ENCODE measurements around the gene TPH1. TPM values are rescaled to one million over a fixed set of nuclear protein-coding genes. Genes with fewer than 3 reads are reported as not detected.

TPH1 gene
- 0.06 and 5.6 TPM in 2 replicates for total RNA-seq (2014; rRNA removed; shearing (Covaris generic))

DNA sequence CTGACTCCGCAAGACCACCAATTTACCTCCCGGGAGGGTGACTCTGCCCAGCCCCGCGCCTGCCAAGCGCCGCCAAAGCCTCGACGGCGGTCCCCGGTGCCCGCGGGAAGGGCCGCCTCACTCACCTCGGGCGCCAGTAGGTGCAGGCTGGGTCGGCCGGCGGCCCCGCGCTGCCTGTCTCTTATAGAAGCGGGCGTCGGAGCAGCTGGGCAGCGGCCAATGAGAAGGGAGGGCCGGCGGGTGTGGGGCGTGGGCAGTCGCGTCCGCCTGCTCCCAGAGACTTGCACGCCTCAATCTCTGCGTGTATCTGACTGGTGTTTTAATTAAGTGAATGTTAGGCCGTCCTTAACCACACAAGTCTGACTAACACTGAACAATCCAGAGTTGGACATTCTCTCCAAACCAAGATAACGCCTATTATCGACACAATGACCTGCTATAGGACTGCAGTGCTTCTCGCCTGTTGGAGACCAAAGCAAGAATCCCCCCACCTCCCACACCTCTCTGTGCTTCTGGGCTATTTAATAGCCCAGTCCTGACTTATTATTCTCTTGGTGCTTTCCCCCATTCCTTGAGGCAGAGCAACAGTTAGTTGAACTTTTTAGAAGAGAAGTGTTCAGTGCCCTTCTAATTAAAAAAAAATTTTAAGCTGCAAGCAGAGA, at the start of gene TPH1:
Gene TPH1 (minus strand): TSS at position 154 of the 662 bp plus-strand sequence. CDS start 5,507 bp downstream, outside the sequence.
- DNase-seq (ENCODE audit: low read depth): peak; percentile 79

DNA sequence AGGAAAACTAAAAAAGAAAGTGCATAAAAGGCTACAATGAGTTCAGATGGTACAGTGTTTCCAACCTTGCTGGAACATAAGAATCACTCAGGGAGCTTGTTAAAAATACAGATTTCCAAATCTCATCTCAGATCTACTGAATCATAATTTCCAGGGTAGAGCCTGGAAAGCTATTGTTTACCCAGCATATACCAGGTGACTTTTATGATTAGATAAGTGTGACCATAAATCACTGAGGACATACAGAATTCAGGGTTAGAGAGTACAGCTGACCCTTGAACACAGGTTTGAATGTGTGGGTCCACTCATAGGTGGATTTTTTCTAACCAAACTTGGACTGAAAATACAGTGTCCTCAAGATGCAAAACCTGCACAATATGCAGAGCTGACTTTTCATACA, 47.9 kb upstream of the TPH1 start:
- no peak for DNase-seq (ENCODE audit: low read depth)

DNA sequence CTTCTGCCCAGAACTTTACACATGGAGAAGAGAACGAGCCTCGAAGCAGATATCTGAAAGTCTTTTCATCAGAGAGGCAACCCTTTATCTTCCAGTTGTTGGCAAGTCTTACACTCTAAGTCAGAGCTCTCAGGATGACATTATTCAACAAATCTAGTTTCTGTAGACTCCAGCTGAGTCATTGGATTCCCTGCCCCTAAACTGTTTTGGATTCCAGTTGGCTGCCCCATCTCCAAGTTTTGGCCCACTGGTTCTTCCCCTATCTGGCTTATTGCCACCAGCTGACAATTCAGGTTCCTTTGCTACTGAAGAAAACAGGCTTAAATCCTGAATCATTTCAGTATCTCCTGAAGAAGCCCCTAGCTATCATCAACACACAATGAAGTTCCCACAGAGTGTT, 45.7 kb upstream of the TPH1 start:
- no peak for DNase-seq (ENCODE audit: low read depth)

DNA sequence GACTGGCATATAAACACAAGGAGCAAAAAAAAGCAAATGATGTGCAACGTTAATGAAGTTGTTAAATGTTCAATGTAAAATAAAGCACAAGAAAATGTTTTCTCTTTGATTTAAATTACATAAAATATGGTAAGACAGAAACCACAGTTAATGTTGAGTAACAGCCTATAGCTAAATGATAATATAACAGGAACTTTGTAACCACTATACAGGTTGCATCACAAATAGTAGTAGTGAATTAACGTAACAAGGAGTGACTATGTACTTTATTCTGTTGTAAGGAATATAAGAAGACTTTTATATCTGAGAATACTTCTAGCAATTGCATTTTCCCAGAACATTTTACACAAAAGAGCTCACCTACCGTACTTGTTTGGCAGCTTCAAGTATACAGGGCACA, 42.9 kb upstream of the TPH1 start:
- no peak for DNase-seq (ENCODE audit: low read depth)

DNA sequence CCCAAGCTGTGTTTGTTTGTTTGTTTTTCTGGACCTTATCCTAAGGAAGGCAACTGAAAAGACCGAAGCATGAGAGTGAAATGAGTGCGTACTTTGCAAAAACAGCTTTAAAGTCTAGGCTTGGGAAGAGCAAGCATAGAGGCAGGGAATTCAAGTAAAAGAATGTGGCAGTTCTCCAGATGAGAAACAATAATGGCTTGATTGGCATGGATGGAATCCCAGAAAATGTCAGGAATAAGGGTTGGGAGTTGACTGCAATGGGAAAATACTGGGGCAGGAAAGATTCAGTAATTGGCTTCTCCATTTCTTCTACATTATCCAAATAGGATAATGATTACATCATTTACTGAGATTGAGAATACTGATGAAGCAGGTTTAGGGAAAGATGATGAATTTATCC, 42.3 kb upstream of the TPH1 start:
- no peak for DNase-seq (ENCODE audit: low read depth)

DNA sequence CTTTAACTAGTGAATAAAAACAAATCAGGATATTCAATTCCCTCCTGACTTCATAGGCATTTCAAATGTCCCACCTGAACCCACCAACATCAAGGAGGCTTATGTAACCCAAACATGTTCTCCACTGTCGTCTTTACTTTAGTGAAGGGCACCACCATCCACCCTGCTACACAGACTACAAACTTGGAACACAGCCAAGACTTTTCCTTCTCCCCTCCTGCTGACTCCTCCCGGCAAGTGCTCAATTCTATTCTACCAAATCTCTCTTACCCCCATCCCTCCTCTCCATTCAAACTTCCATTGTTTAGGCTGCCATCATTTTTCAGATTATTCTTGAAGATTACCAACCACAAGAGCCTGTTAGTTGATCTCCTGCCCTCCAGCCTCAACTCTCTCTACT, 35.5 kb upstream of the TPH1 start:
- DNase-seq (ENCODE audit: low read depth): no peak

DNA sequence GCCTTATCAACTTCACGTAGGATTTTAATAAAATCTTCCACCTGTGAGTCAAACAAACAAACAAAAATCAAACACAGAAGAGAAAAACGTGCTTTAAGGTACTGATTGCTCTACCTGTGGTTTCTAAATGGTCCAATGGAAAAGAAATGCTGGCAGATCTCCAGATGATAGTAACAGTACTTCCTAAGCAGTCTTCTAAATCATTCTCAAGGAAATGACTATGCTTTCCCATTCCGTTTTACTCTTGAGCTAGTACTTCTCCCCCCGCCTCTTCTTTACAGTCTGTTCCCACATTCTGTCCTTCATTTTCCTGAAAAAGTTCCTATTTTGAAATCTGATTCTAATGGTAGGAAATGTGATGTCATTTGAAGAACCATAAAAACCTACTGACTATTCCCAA, 34.4 kb upstream of the TPH1 start:
- no peak for DNase-seq (ENCODE audit: low read depth)

DNA sequence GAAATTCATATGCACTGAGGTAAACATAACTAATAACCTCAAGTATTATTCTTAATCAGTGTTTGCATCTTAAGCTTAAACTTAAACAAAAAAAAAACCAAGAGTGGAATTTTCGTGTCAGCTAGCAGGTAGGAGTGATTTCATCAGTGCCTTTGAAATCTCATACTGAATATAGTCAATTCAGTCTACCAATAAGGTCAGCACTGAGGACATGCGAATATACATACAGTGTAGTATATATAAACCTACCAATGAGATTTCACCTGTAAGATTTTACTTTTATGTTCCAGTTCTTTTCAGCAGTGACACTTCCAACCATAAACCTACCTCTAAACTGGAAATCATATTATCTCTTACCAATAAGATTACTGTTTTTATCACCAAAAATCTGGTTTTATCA, 32.8 kb upstream of the TPH1 start:
- no peak for DNase-seq (ENCODE audit: low read depth)

DNA sequence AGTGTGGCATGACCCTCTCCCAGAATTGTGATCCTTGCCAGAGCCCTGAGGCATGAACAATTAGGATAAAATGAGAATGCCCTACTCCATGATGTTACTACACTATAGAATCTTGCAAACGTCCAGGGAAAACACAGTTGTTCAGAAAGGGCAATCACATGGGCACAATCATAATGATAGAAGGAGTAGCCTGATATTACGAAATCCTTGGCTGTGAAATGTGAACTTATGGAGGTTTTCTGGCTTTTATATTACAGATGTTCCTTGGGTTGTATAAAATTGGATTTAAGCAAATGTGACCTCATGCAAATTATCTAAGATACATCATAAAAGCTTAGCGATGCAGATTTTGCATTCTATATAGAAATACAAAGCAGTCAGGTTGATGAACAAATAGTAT, 29.4 kb upstream of the TPH1 start:
- DNase-seq (ENCODE audit: low read depth): no peak

DNA sequence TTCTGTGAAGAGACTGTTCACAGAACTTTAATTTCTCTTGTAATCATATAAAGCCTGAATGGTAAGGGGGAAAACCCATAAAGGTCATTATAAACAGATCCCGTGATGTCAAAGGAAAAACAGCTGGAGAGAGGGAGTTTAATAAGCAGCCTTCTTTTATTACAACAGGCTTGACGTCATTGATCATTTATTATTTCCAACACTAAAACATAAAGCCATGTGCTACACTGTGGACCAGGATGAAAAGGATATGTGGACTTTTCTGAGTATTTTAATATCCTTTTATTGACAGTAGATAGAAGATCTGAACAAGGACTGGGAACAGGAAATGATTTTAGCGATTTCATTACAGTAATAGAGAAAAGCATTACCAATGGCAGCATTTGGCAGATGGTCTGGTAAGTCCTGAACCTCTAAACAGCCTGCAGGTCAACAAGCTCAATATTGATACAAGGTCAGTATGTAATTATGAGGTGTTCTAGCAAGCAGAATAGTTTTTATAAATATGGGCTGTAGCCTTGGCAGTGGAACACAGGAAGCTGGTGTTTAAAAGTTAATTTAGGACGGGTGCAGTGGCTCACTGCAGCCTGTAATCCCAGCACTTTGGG, 25.1 kb upstream of the TPH1 start:
- no peak for DNase-seq (ENCODE audit: low read depth)

DNA sequence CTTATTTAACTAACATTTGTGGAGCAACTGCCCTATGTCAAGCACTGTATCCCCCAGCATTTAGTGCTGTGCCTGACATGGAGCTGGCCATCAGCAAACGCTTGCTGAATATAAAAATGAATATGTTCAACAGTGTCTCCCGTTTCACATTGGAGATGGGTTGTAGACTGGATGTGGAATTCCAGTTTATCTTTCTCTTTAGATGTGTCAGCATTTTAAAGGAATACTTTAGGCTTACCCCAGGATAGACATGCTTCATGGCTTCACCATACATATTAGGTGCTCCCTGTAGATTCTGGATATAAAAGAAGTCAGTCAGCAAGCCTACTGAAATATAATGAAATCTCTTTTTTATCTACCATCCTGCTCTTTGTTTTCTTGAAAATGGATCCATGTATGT, 21.3 kb upstream of the TPH1 start:
- DNase-seq (ENCODE audit: low read depth): no peak

DNA sequence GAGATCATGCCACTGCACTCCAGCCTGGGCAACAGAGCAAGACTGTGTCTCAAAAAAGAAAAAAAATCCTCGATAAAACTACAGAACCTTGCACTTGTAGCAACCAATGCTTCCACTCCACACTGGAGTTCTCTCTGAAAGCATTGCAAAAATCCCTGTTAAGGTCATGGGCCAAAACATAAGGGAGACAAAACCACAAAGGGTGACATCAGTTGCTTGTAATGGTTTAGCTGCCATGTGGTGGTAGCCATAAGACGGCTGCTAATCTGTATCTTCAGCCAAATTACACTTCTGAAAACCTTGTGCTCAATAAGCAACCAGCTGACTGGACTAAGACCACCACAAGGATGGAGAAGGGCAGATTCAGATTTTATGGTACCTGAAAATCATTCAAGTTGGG, 20.6 kb upstream of the TPH1 start:
- DNase-seq (ENCODE audit: low read depth): no peak

DNA sequence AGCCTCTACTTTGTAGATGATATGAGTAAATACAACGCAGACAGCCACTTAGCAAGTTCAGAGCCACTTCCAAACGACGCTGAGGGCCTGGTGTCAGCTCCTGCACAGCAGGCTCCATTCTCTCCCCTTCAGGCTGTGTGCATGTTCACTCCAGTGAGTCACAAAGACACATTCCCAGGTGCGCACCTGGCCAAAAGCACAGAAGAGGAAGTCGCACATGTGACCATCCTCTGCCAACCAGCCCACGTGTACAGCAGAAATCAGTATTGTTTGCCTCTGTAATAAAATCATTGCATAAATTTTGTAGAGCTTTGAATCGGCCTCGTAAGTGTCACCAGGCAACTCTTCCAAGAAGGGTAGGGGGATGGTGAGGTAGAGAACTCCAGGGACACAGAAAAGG, 19.5 kb upstream of the TPH1 start:
- DNase-seq (ENCODE audit: low read depth): no peak

DNA sequence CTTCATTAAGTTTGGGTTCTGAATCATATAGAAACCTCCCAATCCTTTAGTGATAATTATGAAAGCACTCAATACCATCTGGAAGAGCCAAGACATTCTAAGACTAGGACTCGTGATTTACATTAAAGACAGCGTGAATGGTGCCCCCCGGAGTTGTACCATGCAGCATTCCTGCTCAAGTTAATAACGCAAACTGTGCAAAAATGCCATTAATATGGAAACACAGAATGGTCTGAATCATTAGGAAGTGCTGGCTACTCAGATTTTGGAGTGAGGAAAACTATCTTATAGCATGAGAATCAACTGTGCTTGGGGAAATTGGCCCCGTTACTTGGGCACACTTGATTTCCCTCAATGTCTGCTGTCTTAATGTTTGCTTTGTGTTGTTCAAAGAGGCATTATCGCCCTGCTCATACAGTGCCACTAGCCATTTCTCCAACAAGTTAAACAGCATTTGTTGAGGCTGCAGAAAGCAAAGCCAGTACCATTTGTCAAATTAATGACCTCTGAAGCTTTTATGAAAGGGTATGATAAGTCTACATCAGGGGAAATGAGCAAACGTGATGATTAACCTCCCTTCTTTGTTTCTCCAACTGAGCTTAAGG, 18.5 kb upstream of the TPH1 start:
- DNase-seq (ENCODE audit: low read depth): no peak

DNA sequence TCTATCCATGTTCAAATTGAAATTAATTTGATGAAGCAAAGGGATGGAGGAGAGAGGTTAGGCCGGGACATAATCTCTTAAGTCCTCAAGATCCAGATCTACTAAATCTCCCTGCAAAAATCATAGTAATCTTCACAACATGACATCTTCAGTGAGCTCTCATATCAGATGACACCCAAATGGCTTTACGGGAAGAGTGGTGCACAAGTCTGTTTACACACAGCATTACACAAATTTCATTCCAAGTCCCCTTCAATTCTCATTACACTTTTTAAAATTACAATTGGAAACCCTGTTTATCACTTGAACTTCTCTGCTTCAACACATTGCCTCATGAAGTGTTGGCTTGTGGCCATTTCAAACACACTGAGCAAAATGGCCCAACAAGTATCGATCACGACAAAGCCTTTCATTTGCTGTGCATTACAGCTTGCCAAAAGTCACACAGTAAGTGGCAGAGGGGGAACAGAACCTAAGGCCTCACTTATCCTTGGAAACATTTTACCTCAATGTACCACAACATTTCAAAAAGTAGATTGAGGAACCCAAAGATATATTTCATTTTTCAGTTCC, 17.9 kb upstream of the TPH1 start:
- no peak for DNase-seq (ENCODE audit: low read depth)

DNA sequence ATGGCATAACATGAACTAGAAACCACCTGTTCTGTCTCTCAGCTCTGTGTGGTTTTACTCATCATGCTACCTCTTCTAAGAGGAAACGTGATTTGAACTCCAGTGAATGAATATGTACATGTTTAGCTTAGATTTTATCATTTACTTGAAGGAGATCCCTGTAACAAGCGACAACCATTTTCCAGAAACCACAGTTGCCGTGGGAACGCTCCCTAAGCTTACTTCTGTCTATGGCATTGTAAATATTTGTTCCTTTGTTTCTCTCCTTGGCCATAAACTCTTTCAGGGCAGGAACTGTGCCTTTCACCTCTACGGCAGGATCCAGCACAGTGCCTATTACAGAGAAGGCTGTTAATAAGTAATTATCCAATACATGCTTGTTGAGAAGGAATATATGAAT, 17.1 kb upstream of the TPH1 start:
- no peak for DNase-seq (ENCODE audit: low read depth)

DNA sequence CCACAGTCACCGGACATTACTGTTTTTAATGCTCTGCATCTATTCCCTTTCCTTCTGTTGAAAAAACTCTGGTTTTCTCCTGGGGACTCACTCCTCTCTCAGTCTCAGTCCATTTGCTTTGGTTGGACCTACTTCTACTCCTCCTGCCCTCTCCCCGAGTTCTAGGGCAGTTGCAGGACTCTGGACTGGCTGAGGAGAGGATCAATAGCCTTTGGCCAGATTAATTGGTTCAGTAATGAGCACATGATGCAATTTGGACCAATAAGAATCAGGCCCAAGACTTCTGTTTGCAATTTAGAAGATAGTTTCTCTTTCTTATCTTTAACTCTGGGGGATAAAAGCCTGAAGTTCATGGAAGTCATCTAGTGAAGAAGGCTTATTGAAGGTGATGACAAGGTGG, 15.3 kb upstream of the TPH1 start:
- no peak for DNase-seq (ENCODE audit: low read depth)

DNA sequence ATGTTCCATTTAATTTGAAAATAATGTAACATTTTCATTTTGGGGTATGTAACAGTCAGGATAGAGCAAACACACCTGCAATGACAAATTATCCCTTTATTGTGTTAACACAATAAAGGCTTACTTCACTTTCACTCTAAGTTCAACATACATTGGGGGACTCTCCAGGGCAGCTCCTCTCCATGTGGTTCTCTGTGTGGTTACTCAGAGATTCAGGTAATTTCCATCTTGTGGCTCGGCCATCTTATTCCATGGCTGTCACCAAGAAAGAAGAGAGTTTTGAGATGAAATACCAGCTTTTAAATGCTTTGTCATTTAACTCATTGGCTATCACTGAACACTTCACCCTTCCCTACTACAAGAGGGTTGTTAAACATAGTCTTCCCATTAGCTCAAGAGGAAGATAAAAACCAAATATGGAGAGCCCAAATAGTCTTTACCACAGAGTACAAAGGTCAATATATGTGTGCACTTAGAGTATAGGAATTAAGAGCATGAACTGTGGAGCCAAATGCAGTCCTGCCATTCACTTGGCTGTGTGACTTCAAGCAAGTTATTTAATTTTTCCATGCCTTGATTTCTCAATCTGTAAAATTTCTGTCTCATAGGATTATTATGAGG, 10.6 kb upstream of the TPH1 start:
- DNase-seq (ENCODE audit: low read depth): no peak

DNA sequence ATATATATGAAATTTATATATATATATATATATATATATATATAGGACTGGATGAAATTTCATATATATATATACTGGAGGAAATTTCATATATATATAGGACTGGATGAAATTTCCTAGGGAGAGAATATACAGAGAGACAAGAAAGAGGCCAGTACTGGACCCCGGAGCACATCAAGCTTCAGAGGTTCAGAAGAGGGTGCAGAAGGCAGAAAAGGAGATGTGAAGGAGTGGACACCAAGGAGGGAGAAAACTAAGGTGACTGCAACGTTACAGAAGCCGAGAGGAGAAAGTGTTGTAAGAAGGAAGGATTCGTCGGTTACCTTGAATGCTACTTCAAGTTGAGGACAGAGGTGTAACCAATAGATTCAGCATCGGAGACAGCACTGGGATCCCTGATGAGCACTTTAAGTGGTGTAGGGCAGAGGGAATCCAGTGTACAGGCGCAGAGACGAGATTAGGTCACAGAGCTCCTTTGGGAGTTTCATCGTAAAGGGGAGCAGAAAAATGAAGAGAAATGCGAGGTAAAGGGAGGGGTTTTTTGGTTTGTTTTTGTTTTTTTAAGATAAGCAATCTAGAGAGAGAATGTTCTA, 8.5 kb upstream of the TPH1 start:
- DNase-seq (ENCODE audit: low read depth): no peak

DNA sequence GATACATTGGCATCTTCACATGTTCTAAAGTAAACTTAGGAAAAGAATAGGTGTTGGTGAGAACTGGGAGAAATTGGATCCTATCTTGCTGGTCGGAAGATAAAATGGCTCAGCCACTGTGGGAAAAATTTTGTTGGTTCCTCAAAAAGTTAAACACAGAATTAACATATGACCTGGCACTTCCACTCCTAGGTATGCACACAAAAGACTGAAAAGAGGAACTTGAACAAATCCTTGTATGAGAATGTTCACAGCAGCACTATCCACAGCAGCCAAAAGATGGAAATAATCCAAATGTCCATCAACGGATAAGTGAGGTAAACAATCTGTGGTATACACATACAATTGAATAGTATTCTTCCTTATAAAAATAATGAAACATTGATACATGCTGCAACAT, 4.8 kb upstream of the TPH1 start:
- no peak for DNase-seq (ENCODE audit: low read depth)

DNA sequence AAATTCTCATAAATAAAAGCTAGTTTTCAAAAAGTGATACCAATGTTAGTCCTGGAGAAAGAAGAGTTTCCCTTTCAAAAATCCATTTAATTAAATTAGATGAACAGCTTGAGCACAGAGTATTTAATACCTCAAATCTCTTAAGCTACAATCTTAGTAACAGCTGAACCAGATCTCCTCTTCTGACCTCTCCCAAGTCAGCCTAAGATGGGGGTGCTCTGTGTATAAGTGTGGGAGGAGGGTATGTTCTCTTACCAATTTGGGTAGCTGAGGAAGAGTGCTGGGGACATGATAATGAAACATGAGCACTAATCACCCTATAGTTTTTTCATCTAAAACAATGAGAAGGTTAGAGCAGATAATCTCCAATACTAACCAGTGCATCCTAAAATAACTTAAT, 9.6 kb downstream of the TPH1 start:
- no peak for DNase-seq (ENCODE audit: low read depth)

DNA sequence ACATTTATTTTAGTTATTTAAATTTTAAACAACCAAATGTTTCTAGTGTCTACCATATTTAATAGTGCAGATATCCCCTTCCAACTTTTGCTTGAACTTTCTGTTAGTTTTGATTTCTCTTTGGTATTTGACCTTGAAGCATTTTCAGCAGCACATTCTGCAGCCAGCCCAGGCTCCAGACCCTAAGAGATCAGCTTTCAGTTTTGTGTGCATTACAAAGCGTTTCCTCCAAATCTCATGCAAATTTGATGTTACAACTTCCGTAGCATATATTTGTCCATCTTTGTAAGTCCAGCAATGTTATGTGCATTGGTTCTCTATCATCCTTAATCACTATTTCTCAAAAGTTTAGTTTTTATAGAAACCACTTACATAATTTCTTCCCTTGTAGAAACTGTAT, 18.6 kb downstream of the TPH1 start:
- DNase-seq (ENCODE audit: low read depth): no peak

Data from Daoy (cell line).